ENCODE results near the gene GIGYF2. TPM values are rescaled to one million over a fixed set of nuclear protein-coding genes. Genes with fewer than 3 reads are reported as not detected.

GIGYF2 gene
- polyA plus RNA-seq, 1 donor from 2014 or later = 52.6 TPM

- Histone ChIP-seq H3K27ac (ENCODE audit: low read length) (no peak overlapping the region), H3K4me3 (ENCODE audit: low read length) (no peak overlapping the region), H3K27me3 (ENCODE audit: insufficient read depth, low read depth, low read length) (no peaks in the 10 kb centered on the region), H2AFZ (ENCODE audit: low read depth, low read length) (no peak overlapping the region), H4K20me1 (ENCODE audit: insufficient read depth) (no peaks in the 10 kb centered on the region), H3K9ac (ENCODE audit: low read length) (no peak overlapping the region), H3K9me2 (ENCODE audit: insufficient read depth, low read length) (no peaks in the 10 kb centered on the region), H3K9me3 (ENCODE audit: low read length) (no peaks in the 10 kb centered on the region), H3K79me2 (replicated peaks; ENCODE audit: insufficient read depth, low read length) (no peaks in the 10 kb centered on the region), H3F3A (ENCODE audit: insufficient read depth, low read length, poor library complexity, severe bottlenecking) (no peaks in the 10 kb centered on the region), H3K36me3 (ENCODE audit: insufficient read depth, low read length) (peaks cover 20% of the 10 kb centered on the region), H3K4me2 (ENCODE audit: low read length) (no peak overlapping the region)
- TF ChIP-seq CTCF (IDR thresholded peaks at IDR 0.05; ENCODE audit: poor library complexity, severe bottlenecking) = no peak
- no peak for TF ChIP-seq RAD21 (conservative IDR thresholded peaks at IDR 0.05)
These were observed 92.0 kb downstream of the GIGYF2 start for GRCh38 chr2:232789082-232789481.

GRCh38 chr2:232791518-232791917, 94.4 kb downstream of the GIGYF2 start:
- Histone ChIP-seq H3K36me3 (ENCODE audit: insufficient read depth, low read length) (peaks cover 26% of the 10 kb centered on the region), H2AFZ (ENCODE audit: low read depth, low read length) (no peak overlapping the region), H3K27ac (ENCODE audit: low read length) (no peak overlapping the region), H3F3A (ENCODE audit: insufficient read depth, low read length, poor library complexity, severe bottlenecking) (no peaks in the 10 kb centered on the region), H3K4me2 (ENCODE audit: low read length) (no peak overlapping the region), H3K27me3 (ENCODE audit: insufficient read depth, low read depth, low read length) (no peaks in the 10 kb centered on the region), H3K79me2 (replicated peaks; ENCODE audit: insufficient read depth, low read length) (no peaks in the 10 kb centered on the region), H4K20me1 (ENCODE audit: insufficient read depth) (no peaks in the 10 kb centered on the region), H3K4me3 (ENCODE audit: low read length) (no peak overlapping the region), H3K9ac (ENCODE audit: low read length) (no peak overlapping the region), H3K9me2 (ENCODE audit: insufficient read depth, low read length) (no peaks in the 10 kb centered on the region), H3K9me3 (ENCODE audit: low read length) (no peaks in the 10 kb centered on the region)
- no peak for TF ChIP-seq CTCF (IDR thresholded peaks at IDR 0.05; ENCODE audit: poor library complexity, severe bottlenecking)
- no peak for TF ChIP-seq EP300 (conservative IDR thresholded peaks at IDR 0.05; ENCODE audit: poor library complexity, severe bottlenecking)
- no peak for TF ChIP-seq REST (IDR thresholded peaks at IDR 0.05; ENCODE audit: borderline replicate concordance)
- no peak for TF ChIP-seq POLR2AphosphoS5 (IDR thresholded peaks at IDR 0.05)
- no peak for TF ChIP-seq TAF1 (IDR thresholded peaks at IDR 0.05; ENCODE audit: low read depth)
- no peak for TF ChIP-seq MXI1 (conservative IDR thresholded peaks at IDR 0.05; ENCODE audit: poor library complexity, severe bottlenecking)
- TF ChIP-seq RAD21 (conservative IDR thresholded peaks at IDR 0.05) = no peak

All from neural cell (in vitro differentiated cells).